OCI-LY1 (cell line): ENCODE results near the gene SIRPG.

ENCODE experiments used
- EZH2 ChIP-seq: fragments of 200-600 bp; sonication (generic), shearing (Covaris generic); IDR thresholded peaks from 2 replicates; pipeline ENCODE4 v1.8.0; 2017; ENCODE audit warnings: borderline replicate concordance, mixed run types, mild to moderate bottlenecking, antibody characterized with exemption, low read length, moderate library complexity, mixed read lengths
- TF ChIP-seq, protein P1 (sequence below): fragments of 200-600 bp; sonication (generic), shearing (Covaris generic); IDR thresholded peaks from 2 replicates; pipeline ENCODE4 v1.5.1; 2017; ENCODE audit warnings: mild to moderate bottlenecking, antibody characterized with exemption, low read length, moderate library complexity, mixed read lengths

DNA sequence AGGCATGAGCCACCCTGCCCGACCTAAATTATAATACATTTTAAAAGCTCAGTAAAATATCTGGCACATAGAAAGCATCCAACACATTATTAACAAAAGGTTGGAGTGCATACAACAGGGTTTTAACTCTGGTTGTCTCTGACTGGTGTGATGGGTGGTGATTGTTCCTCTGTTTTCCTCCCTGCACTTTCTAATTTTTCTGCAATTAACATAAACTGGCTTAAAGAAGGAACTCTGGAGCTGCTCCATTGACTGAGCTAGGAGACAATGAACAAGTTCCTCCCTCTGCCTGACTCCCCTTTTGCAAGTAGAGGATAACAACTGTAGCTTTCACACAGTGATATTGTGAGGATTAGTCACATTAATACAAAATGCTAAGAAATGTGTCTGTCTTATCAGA lies 48.5 kb upstream of the SIRPG start:
- TF ChIP-seq, protein P1, sequence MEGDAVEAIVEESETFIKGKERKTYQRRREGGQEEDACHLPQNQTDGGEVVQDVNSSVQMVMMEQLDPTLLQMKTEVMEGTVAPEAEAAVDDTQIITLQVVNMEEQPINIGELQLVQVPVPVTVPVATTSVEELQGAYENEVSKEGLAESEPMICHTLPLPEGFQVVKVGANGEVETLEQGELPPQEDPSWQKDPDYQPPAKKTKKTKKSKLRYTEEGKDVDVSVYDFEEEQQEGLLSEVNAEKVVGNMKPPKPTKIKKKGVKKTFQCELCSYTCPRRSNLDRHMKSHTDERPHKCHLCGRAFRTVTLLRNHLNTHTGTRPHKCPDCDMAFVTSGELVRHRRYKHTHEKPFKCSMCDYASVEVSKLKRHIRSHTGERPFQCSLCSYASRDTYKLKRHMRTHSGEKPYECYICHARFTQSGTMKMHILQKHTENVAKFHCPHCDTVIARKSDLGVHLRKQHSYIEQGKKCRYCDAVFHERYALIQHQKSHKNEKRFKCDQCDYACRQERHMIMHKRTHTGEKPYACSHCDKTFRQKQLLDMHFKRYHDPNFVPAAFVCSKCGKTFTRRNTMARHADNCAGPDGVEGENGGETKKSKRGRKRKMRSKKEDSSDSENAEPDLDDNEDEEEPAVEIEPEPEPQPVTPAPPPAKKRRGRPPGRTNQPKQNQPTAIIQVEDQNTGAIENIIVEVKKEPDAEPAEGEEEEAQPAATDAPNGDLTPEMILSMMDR, result no peak
- TF ChIP-seq EZH2, result no peak
